ENCODE measurements around the gene PDXDC1.
"Not testable (repeated sequence)": the region's sequence is repeated elsewhere in the genome, so short reads cannot be mapped to it uniquely, and the experiment has no call there.

Gene PDXDC1

GRCh38 chr16:15132719-15133428 lies 158.0 kb downstream of the PDXDC1 start:
- in situ Hi-C loops (cut with HindIII; ENCODE audit: low sequenced_read_pairs) = not testable (repeated sequence)

- in situ Hi-C loops (cut with HindIII; ENCODE audit: low sequenced_read_pairs) = not testable (repeated sequence)
These were observed 158.7 kb downstream of the PDXDC1 start for GRCh38 chr16:15133554-15133953.

GRCh38 chr16:15134752-15135482 lies 160.1 kb downstream of the PDXDC1 start:
- in situ Hi-C loops (cut with HindIII; ENCODE audit: low sequenced_read_pairs) = not testable (repeated sequence)

- in situ Hi-C loops (cut with HindIII; ENCODE audit: low sequenced_read_pairs) = not testable (repeated sequence)
These were observed 160.9 kb downstream of the PDXDC1 start for GRCh38 chr16:15135483-15136360.

GRCh38 chr16:15137514-15137913 lies 162.7 kb downstream of the PDXDC1 start:
- in situ Hi-C loops (cut with HindIII; ENCODE audit: low sequenced_read_pairs) = not testable (repeated sequence)

GRCh38 chr16:15140444-15141365 lies 165.9 kb downstream of the PDXDC1 start:
- in situ Hi-C loops (cut with HindIII; ENCODE audit: low sequenced_read_pairs) = not testable (repeated sequence)

GRCh38 chr16:15141586-15141985 lies 166.8 kb downstream of the PDXDC1 start:
- in situ Hi-C loops (cut with HindIII; ENCODE audit: low sequenced_read_pairs) = no loop called here

GRCh38 chr16:15142107-15142890 lies 167.5 kb downstream of the PDXDC1 start:
- in situ Hi-C loops (cut with HindIII; ENCODE audit: low sequenced_read_pairs) = not testable (repeated sequence)

- in situ Hi-C loops (cut with HindIII; ENCODE audit: low sequenced_read_pairs) = not testable (repeated sequence)
These were observed 168.2 kb downstream of the PDXDC1 start for GRCh38 chr16:15142891-15143600.

- in situ Hi-C loops (cut with HindIII; ENCODE audit: low sequenced_read_pairs) = not testable (repeated sequence)
These were observed 168.8 kb downstream of the PDXDC1 start for GRCh38 chr16:15143601-15144091.

- in situ Hi-C loops (cut with HindIII; ENCODE audit: low sequenced_read_pairs) = not testable (repeated sequence)
These were observed 169.3 kb downstream of the PDXDC1 start for GRCh38 chr16:15144092-15144631.

GRCh38 chr16:15144781-15145417 lies 170.1 kb downstream of the PDXDC1 start:
- in situ Hi-C loops (cut with HindIII; ENCODE audit: low sequenced_read_pairs) = not testable (repeated sequence)

- in situ Hi-C loops (cut with HindIII; ENCODE audit: low sequenced_read_pairs) = not testable (repeated sequence)
These were observed 170.8 kb downstream of the PDXDC1 start for GRCh38 chr16:15145418-15146263.

GRCh38 chr16:15146264-15146662 lies 171.4 kb downstream of the PDXDC1 start:
- in situ Hi-C loops (cut with HindIII; ENCODE audit: low sequenced_read_pairs) = not testable (repeated sequence)

GRCh38 chr16:15148831-15149230 lies 174.0 kb downstream of the PDXDC1 start:
- in situ Hi-C loops (cut with HindIII; ENCODE audit: low sequenced_read_pairs) = not testable (repeated sequence)

GRCh38 chr16:15149260-15149659 lies 174.4 kb downstream of the PDXDC1 start:
- in situ Hi-C loops (cut with HindIII; ENCODE audit: low sequenced_read_pairs) = not testable (repeated sequence)

- in situ Hi-C loops (cut with HindIII; ENCODE audit: low sequenced_read_pairs) = not testable (repeated sequence)
These were observed 179.2 kb downstream of the PDXDC1 start for GRCh38 chr16:15154005-15154404.

Measured in endothelial cell of hepatic sinusoid (primary cell).